GM18498 (cell line): ENCODE measurements around the gene TNFSF11.
A peak's percentile ranks its signal among the peaks of the same experiment; 100 is the strongest.
"Not testable (repeated sequence)": the region's sequence is repeated elsewhere in the genome, so short reads cannot be mapped to it uniquely, and the experiment has no call there.

Experiments
- ATAC-seq: cut with Tn5 transposase; IDR thresholded peaks from one replicate; pipeline ENCODE4 v1.9.1; 2021; ENCODE audit warnings: mild to moderate bottlenecking, moderate library complexity; ENCODE audit not compliant: unreplicated experiment

Gene TNFSF11

DNA sequence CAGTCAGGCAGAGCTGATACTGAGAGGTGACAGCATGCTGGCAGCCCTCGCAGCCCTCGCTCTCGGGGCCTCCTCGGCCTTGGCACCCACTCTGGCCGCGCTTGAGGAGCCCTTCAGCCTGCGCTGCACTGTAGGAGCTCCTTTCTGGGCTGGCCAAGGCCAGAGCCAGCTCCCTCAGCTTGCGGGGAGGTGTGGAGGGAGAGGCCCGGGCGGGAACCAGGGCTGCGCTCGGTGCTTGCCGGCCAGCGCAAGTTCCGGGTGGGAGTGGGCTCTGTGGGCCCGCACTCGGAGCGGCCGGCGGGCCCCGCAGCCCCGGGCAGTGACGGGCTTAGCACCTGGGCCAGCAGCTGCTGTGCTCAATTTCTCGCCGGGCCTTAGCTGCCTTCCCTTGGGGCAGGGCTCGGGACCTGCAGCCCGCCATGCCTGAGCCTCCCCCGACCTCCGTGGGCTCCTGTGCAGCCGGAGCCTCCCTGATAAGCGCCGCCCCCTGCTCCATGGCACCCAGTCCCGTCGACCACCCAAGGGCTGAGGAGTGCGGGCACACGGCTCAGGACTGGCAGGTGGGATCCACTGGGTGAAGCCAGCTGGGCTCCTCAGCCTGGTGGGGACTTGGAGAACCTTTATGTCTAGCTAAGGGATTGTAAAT, 14.3 kb upstream of the TNFSF11 start:
- not testable (repeated sequence) for ATAC-seq

DNA sequence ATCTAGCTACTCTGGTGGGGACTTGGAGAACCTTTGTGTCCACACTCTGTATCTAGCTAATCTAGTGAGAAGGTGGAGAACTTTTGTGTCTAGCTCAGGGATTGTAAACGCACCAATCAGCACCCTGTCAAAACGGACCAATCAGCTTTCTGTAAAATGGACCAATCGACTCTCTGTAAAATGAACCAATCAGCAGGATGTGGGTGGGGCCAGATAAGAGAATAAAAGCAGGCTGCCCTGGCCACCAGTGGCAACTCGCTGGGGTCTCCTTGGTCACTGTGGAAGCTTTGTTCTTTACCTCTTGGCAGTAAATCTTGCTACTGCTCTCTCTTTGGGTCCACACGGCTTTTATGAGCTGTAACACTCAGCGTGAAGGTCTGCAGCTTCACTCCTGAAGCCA, 13.6 kb upstream of the TNFSF11 start:
- not testable (repeated sequence) for ATAC-seq

DNA sequence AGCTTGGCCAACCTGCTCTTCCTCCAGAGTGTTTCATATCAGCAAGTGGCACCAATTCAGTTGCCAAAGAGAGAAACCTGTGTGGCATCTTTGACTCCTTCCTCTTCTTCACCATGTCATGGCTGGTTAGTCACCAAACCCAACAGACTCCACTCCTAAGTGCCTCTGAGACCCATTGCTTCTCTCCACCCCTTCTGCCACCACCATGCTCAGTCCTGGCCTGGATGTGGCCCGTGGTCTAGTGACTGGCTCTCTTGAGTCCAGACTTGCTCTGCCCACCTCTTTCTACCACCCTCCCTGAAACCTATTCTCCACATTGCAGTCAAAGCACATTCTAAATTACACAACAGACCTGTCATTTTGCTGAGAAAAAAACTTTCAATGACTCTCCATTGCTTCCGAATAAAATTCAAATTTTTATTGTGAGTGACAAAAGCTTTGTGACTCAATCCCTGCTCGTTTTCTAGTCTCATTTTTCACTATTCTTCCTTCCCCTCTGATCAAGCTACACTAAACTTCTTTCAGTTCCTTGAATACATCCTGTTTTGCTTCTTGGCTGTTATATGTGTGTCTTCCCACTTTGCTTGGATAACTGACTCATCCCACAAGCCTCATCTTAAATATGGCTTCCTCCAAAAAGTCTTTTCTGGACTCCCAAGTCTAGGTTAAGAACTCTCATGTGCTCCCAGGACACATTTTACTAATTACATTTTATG, 12.0 kb upstream of the TNFSF11 start:
- no peak for ATAC-seq

DNA sequence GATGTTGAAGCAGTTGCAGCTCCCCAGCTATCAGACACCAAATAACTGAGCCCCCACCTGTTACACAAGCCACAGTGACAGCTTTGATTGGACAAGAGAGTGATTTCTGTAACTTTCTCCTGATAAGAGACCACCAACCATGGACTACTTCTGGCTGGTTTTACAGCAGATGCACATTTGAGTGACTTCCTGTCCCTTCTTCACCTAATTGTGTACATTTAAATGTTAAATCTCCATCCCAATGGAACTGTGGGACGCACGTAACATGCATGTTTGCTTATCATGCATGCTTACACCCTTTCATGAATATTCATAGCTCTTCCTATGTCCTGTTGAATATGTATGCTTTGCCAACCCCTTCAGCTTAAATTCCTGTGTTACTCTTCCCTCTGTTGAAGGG, 6.0 kb upstream of the TNFSF11 start:
- ATAC-seq: no peak

DNA sequence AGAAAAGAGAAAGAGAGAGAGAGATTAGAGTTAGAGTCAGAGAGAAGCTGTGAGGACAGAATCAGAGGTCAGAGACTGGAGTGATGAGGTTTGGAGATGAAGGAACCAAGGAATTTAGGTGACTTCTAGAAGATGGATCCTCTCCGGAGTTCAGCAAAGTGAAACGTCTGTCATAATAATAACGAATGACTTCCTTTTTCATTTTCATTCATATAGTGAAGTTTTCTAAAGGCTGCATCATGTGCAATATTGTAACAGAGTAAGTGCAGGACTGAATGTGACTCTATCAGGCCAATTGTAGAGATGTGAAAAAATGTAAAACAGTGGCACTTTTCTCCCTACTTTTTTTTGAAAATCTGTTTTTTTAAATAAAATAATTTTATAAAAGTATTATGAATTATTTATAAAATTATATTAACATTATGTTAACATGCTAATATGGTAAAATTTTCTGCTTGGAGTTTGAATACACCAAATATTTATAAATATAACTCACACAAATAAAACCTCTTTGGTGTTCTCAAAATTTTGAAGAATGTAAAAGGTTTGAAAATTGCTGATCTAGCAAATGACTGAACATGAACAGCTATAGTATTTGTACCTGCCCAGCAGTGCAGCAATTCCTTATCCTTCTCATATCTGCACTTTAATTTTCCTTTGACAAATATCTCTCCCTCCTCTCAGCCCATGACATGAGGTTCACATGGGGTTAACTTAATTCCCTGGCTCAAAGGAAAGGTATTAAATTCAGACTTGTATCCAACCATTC, 4.2 kb upstream of the TNFSF11 start:
- ATAC-seq: no peak

DNA sequence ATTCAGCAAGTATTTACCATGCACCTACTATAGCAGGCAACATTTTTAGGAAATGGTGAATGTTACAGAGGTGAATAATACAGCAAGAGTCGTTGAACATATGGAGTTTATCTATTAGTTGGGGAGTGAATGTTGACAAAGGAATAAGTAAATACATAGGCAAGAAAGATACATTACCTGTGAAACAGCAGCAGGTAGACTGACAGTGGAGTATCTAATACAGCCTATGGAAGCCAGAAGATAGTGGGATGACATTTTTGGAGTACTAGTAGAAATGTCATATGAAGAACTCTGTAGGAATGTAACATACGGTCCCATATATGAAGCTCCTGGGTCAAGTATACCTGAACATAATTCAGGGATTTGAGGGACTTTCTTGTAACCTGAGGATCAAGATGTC, 2.1 kb upstream of the TNFSF11 start:
- no peak for ATAC-seq

DNA sequence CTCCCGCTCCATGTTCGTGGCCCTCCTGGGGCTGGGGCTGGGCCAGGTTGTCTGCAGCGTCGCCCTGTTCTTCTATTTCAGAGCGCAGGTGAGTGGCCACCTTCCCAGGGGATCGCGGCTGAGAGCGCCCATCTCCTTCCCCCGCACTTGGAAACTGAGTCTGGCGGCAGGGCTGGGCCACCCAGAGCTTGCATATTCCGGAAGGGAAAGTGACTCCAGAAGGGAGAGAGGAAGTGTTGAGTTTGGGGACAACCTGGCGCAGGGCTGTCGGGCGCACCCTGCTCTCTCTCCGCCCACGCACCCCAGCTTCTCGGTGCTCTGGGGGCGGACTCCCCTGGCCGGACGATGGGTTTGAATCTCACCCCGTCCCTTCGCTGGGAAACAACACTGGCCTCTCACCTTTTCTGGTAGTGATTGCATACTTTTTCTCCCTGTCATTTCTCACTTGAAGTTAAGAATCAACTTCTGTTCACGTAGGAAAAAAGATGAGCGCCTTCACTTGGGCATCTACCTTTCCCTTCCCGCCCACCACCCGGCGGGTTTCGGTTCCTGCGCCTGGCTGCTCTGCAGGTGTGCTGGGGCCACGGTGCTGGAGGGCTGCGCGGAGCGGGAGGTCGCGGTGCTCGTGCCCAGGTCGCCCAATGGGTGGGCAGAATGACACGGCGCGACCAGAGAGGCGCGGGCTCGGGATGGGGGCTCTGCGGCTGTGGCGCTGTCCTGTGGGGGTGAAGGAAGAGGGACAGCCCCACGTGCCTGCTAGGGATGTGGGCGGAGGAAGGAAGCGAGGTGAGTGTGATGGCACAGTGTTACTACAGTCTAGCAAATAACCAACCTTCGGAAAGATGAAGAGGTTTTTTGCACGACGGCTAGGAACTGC, 721 bp downstream of the TNFSF11 start:
- ATAC-seq: peak; percentile 72

DNA sequence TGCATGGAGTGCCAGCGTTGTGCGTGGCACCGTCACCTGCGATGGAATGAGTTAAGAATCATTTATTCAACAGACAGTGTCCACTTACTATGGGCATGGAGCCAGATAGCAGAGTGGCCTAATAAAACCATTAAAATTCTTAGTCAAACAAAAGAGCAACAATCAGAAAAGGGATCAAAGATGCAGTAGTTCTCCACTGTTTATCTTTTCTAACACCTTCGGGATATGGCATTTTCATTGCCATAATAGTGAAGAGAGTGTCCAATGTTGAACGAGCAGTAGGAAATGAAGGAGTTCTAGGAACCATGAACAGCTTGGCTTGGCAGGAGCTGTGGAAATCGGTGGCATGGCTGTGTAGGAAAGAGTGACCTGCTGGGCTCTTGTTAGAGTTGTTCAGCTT, 2.0 kb downstream of the TNFSF11 start:
- ATAC-seq: no peak

DNA sequence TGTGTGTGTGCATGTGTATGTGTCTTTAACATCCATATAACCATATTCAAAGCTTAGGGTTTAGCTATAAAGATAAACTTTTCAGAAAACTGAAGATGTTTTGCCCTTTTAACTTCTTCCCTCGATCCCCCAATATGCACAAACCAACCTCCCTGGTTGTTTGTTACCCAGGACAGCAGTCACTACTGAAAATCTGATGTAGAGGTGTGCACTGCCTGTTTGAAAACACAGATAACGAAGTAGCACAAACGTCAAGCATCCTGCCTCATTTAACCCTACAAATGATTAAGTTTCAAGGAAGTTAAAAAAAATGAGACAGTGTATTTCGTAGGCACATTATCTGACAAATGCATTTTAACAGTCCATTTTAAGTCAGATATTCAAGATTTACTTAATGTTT, 3.6 kb downstream of the TNFSF11 start:
- ATAC-seq: no peak

DNA sequence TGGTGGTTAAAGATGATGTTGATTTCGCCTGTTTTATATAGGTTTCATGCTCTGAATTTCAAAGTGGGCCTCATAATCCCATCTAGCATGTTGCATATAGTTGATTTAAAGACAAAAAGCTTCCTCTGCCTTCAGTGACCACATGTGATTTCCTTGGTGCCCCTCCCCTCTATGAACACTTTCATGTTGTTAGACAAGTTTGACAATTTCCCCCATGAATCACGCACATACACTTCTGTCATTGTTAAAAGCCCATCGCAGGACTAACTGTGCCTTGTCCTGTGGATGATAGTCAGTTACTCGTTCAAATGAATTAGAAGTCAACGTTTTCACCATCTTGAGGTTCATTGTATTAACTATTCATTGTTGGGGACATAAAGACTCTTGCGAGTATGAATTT, 6.7 kb downstream of the TNFSF11 start:
- no peak for ATAC-seq

DNA sequence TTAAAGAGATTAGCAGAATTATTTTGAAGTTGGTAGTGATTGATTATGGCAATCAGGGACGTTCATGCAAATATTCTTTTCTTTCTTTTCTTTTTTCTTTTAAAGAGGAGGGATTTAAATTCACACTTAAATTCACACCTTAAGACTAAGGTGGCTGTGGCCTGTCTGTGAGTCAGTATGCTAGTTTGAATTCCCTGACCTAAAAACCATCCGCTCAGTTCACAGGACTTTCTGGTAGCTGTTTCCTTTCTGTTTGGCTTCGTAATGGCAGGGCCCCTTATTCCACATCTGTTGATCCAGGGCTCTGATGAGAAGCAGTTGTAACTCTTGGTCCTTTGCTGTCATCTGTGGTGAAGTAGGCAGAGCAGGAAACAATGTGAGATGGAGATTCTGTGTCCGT, 7.5 kb downstream of the TNFSF11 start:
- ATAC-seq: no peak

DNA sequence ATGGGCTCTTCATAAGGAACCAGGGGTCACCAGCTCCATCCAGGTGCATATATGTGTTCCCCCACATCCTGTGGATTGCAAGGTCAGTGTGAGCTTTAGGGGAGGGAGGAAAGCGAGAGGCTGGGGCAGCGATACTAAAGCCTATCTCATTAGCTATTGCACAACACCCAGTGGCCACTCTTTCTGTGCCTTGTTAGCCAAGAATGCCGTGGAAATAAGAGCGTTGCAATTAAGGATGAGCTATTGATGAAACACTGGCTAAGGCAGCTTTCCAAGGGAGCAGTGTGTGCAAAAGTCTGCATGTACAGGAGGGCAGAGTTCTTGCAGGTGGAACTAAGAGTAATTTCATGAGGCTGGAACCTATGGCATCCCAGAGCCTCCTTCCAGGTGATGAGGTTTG, 17.6 kb downstream of the TNFSF11 start:
- ATAC-seq: no peak

DNA sequence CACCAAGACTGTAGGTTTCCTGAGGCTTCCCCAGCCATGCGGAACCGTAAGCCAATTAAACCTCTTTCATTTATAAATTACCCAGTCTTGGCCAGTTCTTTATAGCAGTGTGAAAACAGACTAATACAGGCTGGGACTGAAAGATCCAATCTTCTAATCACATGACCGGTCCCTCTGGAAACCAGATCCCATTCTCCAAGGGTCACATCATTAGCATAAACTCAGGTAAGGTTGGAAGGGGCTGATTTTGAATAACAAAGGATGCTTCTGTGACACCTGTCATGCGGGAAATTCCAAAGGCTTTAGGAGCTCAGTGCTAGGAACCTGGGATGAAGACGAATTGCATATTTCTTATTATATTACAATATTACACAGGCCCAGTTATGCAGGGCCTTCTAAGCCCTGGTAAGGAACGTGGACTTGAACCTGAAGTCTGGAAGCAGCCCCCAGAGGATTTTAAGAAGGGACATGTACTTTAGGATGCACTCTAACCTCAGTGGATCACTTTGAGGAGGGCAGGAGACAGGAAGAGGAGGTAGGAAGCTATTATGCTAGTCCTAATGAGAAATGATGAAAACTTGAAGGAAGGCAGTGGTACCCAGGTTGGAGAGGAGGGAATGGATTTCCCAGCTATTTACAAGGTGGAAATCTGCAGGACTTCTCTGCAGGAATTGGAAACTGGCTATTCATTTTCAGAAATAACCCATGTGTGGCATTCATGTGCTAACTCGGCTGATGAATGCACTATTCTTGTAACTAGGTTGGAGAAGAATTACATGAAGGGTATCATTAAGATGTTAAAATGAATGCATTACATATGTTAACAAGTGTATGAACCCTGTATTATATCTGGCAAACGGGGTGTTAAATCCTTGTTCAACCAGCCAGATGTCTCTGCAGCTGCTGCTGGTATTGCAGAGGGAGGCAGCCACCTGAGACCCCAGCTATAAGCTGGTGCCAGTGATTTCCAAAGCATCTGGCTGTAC, 19.3 kb downstream of the TNFSF11 start:
- ATAC-seq: no peak

DNA sequence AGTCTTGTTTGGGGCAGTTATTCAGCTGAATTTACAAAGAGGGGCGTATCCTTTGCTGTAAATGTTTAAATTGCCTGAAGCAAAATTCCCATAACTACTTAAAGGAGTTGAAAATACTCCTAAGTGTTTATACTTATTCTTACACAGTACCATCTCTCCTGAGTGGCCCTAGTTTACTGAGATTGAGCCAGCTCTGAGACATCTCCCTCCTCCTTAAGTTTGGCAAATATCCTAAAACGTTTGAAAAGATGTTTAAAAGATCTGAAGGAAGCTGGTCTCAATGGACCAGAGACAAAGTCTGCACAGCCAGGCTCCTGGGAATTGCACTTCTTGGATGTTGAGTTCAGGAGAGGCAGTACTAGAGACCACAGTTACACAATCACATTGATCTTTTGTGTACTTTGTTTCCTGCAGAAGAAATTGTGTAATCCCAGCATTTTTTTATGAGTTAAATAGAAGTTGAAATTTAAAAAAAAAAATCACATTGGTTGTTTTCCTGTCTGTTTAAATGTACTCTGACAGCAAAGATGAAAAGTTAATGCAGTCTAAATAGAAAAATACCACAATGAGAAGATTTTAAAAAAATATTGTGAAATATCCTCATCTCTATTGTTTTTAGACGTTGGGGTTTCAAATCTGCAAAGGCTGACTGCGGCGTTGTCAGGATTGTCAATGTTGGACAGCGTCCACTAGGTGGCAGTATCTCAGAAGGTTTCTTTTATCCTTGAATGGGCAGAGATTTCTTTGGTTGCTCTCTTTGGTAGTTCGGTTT, 20.7 kb downstream of the TNFSF11 start:
- ATAC-seq: no peak

DNA sequence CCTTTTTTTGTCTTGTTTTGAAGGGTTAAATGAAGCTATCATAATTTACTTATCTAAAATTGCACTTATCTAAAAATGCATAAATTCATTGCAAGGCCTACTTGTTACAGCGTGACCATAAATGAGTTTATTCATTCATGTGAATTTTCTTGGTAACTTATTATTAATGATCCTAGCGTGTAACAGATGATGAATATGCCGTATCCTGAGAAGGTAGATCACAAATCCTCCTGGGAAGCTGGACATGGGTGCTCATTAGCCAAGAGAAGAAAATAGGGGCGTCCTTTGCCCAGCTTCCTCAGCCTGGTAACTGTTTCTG, 21.3 kb downstream of the TNFSF11 start:
- no peak for ATAC-seq

DNA sequence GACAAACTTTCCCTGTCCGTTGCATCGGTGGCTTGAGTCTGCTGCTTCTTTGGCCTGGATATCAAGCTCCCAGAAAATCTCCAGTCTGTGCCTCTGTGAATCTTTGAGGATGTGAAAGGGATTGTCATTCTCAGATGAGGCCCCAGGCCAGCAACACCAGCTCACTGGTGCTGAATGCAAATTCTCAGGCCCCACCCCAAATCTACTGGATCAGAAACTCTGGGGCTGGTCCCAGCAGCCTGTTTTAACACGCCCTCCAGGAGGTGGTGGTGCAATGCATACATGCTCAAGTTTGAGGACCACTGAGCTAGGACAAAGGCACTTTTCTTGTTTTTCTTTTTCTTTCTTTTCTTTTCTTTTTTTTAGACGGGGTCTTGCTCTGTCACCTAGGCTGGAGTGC, 23.6 kb downstream of the TNFSF11 start:
- no peak for ATAC-seq

DNA sequence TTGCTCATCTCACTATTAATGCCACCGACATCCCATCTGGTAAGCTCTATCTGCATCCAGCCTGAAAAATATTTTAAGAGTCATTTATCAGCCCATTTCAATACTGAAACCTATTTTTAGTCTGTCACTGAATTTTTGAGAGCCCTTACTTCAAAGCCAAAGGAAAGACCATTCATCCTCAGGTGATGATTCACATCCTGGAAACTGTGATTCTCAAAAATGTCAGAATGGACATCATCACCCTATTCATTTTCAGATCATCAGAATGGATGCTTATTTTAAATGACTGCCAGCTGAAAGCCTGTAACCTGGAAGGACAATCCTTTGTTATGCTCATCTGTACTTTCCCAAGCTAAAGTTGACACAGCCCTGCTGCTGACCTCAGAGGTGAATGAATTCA, 27.0 kb downstream of the TNFSF11 start:
- ATAC-seq: no peak

DNA sequence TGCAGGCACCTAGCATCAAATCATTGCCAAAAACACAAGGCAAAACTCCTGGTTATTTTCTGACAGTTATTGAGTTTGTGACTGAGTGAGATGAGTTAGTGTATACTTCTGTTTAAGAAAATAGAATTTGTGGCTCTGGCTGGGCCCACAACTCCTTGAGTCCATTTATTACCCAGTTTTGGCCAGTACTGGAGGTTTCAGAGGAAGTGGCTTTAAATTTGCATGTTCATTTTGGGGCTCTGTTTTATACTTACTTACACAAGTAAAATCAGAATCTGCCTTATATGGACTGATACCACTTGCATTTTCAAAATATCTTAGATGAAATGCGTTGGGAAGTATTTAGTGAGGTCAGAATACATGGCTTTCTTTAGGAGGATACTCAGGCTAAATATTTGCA, 29.0 kb downstream of the TNFSF11 start:
- peak; percentile 90 for ATAC-seq

DNA sequence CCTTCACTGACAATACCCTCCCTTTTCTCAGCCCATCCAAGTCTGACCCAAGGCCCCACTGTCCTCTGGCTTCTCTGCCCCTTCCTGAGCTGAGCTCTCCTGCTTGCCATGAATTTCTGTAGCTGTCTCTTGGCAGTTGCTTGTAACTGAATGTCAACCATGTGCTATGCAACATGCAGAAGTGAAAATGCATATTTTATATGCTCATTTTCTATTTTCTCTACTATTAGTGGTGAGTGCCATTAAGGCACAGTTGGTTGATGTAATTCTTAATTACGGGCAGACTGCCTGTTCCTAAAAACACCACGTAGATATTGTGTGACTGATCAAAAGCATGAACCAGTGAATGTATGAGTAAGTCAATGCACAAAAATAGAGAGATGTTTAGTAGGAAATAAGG, 29.6 kb downstream of the TNFSF11 start:
- peak; percentile 8 for ATAC-seq
